HG03039 (cell line): ENCODE measurements around the gene TMEM217.
"Not testable (repeated sequence)": the region's sequence is repeated elsewhere in the genome, so short reads cannot be mapped to it uniquely, and the experiment has no call there.

ENCODE experiments used
- ATAC-seq: cut with Tn5 transposase; IDR thresholded peaks from one replicate; pipeline ENCODE4 v1.9.1; 2021; ENCODE audit warnings: mild to moderate bottlenecking, moderate library complexity; ENCODE audit not compliant: unreplicated experiment

The TMEM217 gene

GRCh38 chr6:37185949-37186720 lies 71.8 kb downstream of the TMEM217 start:
- not testable (repeated sequence) for ATAC-seq

- ATAC-seq, result no peak
Observed at GRCh38 chr6:37182736-37183590, 75.0 kb downstream of the TMEM217 start.

- ATAC-seq, result not testable (repeated sequence)
Observed at GRCh38 chr6:37180610-37181009, 77.3 kb downstream of the TMEM217 start.

DNA sequence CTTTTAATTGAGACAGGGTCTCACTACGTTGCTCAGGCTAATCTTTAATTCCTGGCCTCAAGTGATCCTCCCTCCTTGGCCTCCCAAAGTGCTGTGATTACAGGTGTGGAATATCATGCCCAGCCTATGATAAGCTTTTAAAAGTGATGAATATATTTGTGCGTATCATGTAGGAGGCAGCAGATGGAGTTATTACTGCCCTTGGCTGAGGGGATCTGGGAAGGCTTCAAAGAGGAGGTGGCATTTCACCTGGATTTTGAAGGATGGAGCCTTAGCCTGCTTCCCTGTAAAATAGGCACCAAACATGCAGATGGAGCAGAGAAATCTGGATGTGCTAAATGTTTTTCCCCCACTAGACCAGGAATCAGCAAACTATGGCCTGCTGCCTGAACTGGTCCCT lies 77.9 kb downstream of the TMEM217 start:
- ATAC-seq, result no peak

- no peak for ATAC-seq
Observed at GRCh38 chr6:37177935-37178517, 79.9 kb downstream of the TMEM217 start.

DNA sequence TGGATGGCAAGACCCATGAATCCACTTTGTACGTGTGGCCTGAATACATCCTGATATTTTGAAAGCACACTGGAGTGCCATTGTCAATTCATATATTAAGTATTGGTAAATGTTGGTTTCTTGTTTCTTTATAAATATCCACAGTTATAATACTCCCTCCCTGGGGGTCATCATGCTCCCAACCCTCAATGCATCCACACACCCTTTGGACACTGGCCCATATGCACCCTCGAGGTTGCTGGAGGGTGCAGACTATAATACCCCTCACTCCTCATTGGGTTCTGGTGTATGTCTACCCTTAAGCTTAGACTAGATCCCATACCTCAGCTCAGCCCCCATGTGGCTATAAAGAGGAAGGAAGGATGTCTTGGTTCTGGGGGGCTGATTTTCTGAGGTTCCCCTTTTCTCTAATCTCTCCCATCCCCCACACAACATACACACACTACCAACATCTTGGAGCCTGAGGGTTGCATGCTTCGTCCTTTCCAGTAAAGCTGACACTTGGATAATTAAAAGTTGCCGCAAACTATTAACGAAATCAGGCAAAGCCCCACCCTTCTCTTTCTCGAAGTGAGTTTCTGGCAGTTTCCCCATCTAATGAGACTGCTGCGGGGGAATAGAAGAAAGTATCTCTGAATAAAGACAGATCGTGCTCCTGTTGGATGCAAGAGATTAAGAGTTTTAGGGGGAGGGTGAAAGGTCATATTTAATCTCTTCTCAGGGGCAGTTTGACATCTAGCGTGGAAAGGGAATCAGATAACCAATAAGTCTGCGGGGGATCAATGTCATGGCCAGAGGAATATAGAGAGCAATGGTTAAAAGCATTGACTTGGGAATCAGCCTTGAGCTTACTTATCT lies 80.6 kb downstream of the TMEM217 start:
- no peak for ATAC-seq

- ATAC-seq, result no peak
Observed at GRCh38 chr6:37176268-37177076, 81.5 kb downstream of the TMEM217 start.

DNA sequence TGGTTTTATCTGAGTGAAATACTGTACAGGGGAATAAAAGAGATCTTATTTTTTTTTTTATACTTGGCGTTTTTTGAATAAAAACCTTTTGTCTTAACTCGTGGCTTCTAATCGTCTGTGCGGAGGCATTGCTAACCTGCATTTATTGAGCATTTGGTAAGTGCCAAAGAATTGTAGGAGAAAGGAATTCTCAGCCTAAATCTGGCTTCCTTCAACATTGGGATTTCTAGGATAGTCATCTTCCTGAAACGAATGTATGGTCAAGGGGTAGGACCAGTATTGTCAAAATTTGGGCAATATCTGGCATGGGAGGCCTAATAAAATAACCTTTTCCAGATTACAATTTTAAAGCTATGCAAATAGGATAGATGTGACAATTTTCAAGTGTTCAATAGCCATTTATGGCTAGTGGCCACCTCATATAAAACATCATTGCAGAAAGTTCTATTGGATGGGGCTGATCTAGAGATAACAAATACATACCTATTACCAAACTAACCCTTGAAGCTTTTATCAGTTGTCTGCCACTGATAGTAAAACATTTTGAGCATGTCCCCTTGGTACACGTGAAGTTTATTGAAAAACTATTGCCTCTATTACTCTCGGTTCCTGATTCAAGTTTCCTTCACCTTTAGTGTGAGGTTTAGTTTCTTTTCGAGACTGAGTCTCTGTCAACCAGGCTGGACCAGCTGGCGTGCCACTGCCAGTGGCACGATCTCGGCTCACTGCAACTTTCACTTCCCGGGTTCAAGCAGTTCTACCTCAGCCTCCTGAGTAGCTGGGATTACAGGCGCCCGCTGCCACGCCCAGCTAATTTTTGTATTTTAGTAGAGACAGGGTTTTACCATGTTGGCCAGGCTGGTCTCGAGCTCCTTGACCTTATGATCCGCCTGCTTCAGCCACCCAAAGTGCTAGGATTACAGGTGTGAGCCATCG lies 82.3 kb downstream of the TMEM217 start:
- no peak for ATAC-seq

DNA sequence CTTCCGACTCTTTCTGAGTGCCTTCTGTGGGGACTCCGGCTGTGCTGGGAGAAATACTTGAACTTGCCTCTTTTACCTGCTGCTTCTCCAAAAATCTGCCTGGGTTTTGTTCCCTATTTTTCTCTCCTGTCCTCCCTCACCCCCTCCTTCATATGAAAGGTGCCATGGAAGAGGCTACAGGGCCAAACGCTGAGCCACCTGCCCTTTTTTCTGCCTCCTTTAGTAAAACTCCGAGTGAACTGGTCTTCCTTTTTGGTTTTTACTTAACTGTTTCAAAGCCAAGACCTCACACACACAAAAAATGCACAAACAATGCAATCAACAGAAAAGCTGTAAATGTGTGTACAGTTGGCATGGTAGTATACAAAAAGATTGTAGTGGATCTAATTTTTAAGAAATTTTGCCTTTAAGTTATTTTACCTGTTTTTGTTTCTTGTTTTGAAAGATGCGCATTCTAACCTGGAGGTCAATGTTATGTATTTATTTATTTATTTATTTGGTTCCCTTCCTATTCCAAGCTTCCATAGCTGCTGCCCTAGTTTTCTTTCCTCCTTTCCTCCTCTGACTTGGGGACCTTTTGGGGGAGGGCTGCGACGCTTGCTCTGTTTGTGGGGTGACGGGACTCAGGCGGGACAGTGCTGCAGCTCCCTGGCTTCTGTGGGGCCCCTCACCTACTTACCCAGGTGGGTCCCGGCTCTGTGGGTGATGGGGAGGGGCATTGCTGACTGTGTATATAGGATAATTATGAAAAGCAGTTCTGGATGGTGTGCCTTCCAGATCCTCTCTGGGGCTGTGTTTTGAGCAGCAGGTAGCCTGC lies 83.2 kb downstream of the TMEM217 start:
- no peak for ATAC-seq

DNA sequence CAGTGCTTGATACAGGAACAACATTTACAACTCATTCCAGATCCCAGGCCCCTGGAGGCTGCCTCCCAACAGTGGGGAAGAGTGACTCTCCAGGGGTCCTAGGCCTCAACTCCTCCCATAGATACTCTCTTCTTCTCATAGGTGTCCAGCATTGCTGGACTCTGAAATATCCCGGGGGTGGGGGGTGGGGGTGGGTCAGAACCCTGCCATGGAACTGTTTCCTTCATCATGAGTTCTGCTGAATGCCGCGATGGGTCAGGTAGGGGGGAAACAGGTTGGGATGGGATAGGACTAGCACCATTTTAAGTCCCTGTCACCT lies 83.8 kb downstream of the TMEM217 start:
- no peak for ATAC-seq

DNA sequence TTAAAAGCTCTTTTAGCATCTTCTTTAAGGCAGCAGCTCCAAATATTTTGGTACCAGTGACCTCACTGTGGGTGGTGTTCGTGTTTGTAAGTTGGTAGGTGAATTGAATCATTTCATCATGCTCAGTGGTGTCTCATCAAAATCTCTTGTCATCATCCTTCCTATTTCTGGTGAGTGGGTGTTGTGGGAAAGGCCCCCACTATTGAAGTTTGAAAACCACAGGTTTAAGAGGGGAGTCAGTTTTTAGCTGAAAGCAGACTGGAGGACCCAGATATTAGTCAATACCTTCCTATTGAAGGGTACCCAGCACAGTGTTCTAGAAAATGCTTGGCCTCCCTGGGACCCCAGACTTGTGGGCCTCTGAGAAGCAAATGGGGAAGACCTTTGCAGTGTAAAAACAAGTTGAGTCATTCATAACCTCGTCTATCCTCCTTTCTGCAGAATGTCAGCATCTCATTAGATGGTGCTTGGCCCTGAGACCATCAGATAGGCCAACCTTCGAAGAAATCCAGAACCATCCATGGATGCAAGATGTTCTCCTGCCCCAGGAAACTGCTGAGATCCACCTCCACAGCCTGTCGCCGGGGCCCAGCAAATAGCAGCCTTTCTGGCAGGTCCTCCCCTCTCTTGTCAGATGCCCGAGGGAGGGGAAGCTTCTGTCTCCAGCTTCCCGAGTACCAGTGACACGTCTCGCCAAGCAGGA lies 84.3 kb downstream of the TMEM217 start:
- no peak for ATAC-seq

GRCh38 chr6:37172912-37173492 lies 84.9 kb downstream of the TMEM217 start:
- no peak for ATAC-seq

GRCh38 chr6:37171970-37172812 lies 85.8 kb downstream of the TMEM217 start:
- no peak for ATAC-seq

- ATAC-seq, result no peak
Observed at GRCh38 chr6:37171201-37171969, 86.6 kb downstream of the TMEM217 start.
